ENCODE results near the gene PRKAB2. TPM values are rescaled to one million over a fixed set of nuclear protein-coding genes. Genes with fewer than 3 reads are reported as not detected.

Gene PRKAB2
- total and polyA plus RNA-seq, 9 of the 15 experiments (the other 6 are each of a cell fraction or from before 2014, with no cell fraction given), result 2.3 to 20.8 (median 7.9) TPM

DNA sequence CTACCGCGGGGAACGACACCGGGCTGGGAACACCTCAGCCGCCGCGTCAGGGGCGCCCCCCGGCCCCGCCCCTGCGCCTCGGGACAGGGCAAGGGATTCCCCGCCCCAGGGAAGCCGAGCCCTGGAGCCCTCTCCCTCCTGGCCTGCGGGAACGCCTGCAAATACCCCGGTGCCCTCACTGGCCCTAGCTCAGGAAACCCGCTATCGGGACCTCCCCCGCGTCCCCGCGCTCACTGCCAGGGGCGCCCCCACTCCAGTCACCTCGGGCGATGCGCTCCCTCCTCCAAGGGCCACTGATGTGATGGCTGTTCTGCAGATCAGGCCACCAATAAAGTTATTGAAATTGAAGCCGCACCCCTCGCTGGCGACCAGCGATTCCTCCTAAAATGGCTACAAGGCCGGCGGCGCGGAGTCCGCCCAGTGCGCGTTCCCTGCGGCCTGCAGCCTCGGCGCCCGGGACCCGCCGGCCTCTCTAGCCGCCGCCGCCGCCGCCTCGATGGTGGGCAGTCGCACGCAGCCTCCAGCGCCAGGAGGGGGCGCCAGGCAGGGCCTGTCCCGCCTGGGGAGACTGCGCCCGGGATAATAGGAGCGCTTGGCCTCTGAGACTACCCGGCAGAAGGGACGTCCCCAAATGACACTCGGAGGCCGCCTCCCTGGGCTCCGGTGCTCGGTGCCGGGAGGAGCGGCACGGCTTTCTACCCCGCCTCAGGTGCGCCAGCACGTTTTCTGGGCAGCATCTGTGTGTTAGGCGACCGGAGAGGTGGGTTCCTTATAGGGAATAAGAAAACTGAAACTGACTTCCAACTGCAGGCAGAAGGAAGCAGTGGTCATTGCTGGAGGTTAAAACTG, at the start of gene PRKAB2 (continued):
- TF ChIP-seq RNF219 (CRISPR knock-in tag; IDR thresholded peaks at IDR 0.05) (no peak), HNRNPL (IDR thresholded peaks at IDR 0.05; ENCODE audit: low read depth, low read length) (no peak), LARP7 (IDR thresholded peaks at IDR 0.05) (no peak), MEIS2 (IDR thresholded peaks at IDR 0.05; ENCODE audit: partially characterized antibody) (peak; percentile 24), HEY1 (CRISPR knock-in tag; IDR thresholded peaks at IDR 0.05; ENCODE audit: borderline replicate concordance) (no peak), CREBBP (IDR thresholded peaks at IDR 0.05; ENCODE audit: low read depth, low read length) (no peak), ZNF695 (CRISPR knock-in tag; IDR thresholded peaks at IDR 0.05) (no peak), MAFK (IDR thresholded peaks at IDR 0.05; ENCODE audit: low read length) (no peak), FIP1L1 (IDR thresholded peaks at IDR 0.05; ENCODE audit: low read depth, low read length, poor library complexity, severe bottlenecking) (peak; percentile 92), NUFIP1 (IDR thresholded peaks at IDR 0.05; ENCODE audit: partially characterized antibody) (no peak), POLR2A (conservative IDR thresholded peaks at IDR 0.05) (peak; percentile 78), ZNF232 (CRISPR knock-in tag; IDR thresholded peaks at IDR 0.05) (no peak), SP2 (IDR thresholded peaks at IDR 0.05; ENCODE audit: extremely low read depth, low read depth, low read length, poor library complexity, severe bottlenecking) (peak; percentile 94), ATF1 (CRISPR knock-in tag; IDR thresholded peaks at IDR 0.05) (no peak), ATF1 (tag; IDR thresholded peaks at IDR 0.05) (peak; percentile 79), PPARD (CRISPR knock-in tag; IDR thresholded peaks at IDR 0.05) (no peak), BRCA1 (IDR thresholded peaks at IDR 0.05) (no peak), BRCA1 (CRISPR knock-in tag; IDR thresholded peaks at IDR 0.05) (no peak), CTBP1 (IDR thresholded peaks at IDR 0.05; ENCODE audit: borderline replicate concordance) (peak; percentile 98), ZBTB49 (CRISPR knock-in tag; IDR thresholded peaks at IDR 0.05; ENCODE audit: borderline replicate concordance) (no peak), MCM7 (IDR thresholded peaks at IDR 0.05) (no peak), NFATC3 (IDR thresholded peaks at IDR 0.05) (no peak), PML (IDR thresholded peaks at IDR 0.05; ENCODE audit: low read length) (peak; percentile 48), SPI1 (IDR thresholded peaks at IDR 0.05; ENCODE audit: borderline replicate concordance, low read depth, low read length) (no peak), SIX5 (IDR thresholded peaks at IDR 0.05; ENCODE audit: borderline replicate concordance in 1 of 2, insufficient read depth in 1 of 2, low read depth in 1 of 2, low read length in 2 of 2) (0 out of 4 replicates have a peak, but pooled peaks of 1 of the 2 experiments have one; percentile 8), ETV1 (tag; conservative IDR thresholded peaks at IDR 0.05; ENCODE audit: low read depth) (no peak)
